VCaP (cell line): ENCODE measurements around the gene PALD1.

Experiments used
- H3K27ac ChIP-seq: fragments of 450-650 bp; 2 replicates; pipeline ENCODE4 v1.5.1; 2017
- TF ChIP-seq, protein P1 (sequence below): fragments of 450-650 bp; conservative IDR thresholded peaks from 2 replicates; pipeline ENCODE4 v1.5.1; 2017; ENCODE audit warnings: mild to moderate bottlenecking, moderate library complexity

PALD1 gene

DNA sequence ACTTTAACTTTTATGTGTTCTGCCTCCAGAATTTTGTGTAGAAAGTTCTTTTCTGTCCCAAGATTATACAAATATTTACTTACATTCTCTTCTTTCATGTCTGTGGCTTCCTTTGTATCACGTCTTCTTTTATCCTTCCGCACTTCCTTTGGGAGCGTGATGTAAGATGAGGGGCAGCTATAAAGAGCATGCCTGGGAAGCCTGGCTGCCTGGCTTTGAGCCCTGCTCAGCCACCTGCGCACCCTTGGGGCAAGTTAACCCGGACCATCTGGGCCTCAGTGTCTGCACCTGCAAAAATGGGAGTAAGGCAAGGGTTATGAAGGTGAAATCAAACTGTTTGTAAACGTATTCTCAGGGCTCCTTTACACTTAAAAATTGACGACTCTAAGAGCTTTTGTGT is 25.2 kb downstream of the PALD1 start:
- TF ChIP-seq, protein P1, sequence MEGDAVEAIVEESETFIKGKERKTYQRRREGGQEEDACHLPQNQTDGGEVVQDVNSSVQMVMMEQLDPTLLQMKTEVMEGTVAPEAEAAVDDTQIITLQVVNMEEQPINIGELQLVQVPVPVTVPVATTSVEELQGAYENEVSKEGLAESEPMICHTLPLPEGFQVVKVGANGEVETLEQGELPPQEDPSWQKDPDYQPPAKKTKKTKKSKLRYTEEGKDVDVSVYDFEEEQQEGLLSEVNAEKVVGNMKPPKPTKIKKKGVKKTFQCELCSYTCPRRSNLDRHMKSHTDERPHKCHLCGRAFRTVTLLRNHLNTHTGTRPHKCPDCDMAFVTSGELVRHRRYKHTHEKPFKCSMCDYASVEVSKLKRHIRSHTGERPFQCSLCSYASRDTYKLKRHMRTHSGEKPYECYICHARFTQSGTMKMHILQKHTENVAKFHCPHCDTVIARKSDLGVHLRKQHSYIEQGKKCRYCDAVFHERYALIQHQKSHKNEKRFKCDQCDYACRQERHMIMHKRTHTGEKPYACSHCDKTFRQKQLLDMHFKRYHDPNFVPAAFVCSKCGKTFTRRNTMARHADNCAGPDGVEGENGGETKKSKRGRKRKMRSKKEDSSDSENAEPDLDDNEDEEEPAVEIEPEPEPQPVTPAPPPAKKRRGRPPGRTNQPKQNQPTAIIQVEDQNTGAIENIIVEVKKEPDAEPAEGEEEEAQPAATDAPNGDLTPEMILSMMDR: no peak
- no peak overlapping the region for H3K27ac ChIP-seq

DNA sequence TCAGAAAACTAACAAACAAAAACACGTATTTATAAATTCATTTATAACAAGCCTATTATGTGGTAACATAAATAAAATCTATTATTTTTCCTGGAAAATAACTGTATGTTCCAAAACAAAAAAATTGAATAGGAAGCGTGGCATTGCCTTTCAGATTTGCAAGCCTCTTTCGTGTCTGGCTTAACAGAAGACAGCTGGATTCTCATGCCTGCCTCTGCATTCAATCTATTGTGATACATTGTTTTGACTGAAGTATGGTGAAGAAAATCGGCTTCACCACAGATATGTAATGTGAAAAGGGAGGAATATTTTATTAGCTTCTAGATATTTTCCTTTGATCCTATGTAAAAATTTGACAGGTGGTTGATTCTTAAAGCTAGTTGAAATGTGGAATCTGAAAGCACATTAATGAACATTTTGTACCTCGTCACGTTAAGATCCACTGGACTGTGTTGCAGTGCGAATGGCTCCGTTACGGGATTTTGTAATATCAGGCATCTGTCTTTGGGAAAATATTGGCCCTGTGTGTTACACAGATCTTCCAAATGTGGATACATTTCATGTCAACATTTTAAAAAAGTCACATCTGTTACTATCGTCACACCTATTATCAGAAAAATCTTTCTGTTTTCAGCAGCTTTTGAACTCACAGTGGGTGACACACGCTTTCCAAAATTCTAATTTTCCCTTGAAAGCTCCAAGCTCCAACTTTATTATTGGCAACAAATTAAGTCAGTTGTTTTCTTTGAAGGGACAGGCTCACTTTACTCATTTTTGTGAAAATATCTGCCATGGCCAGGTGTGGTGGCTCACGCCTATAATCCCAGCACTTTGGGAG is 26.2 kb downstream of the PALD1 start:
- no peak overlapping the region for H3K27ac ChIP-seq
- TF ChIP-seq, protein P1: no peak

DNA sequence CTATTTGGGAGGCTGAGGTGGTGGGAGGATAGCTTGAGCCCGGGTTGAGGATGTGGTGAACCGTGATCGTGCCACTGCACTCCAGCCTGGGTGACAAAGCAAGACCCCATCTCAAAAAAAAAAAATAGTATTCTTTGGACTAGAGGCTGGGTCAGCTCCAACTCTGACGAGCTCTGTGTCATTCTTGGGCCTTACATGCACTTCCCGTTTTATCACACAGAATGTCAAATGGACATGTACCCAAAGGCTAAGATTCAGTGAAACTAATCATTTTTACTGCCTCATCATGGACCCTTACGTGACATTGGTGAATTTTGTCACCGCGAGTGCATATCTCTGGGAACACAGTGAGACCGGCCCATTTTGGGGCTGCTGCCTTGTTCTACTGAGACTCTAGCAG is 27.3 kb downstream of the PALD1 start:
- TF ChIP-seq, protein P1: no peak
- no peak overlapping the region for H3K27ac ChIP-seq

DNA sequence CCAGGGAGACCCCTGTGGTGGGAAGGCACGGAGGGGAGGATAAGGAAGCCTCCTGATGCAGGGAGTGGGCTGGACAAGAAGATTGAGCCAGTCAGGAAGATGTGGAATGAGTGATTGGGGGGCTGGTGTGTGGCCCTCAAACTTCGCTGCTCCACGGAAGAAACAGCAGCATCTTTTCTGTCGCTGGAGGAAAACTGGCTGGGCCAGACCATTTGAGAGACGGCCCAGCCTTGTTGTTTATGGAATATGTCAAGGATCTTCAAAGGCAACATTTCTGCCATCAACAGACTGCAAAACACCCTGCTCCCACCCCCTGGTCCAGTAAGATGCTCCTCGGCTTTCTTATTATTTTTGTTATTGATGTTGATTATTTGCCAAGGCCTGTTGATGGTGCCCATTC is 29.4 kb downstream of the PALD1 start:
- H3K27ac ChIP-seq: no peak overlapping the region
- TF ChIP-seq, protein P1: no peak

DNA sequence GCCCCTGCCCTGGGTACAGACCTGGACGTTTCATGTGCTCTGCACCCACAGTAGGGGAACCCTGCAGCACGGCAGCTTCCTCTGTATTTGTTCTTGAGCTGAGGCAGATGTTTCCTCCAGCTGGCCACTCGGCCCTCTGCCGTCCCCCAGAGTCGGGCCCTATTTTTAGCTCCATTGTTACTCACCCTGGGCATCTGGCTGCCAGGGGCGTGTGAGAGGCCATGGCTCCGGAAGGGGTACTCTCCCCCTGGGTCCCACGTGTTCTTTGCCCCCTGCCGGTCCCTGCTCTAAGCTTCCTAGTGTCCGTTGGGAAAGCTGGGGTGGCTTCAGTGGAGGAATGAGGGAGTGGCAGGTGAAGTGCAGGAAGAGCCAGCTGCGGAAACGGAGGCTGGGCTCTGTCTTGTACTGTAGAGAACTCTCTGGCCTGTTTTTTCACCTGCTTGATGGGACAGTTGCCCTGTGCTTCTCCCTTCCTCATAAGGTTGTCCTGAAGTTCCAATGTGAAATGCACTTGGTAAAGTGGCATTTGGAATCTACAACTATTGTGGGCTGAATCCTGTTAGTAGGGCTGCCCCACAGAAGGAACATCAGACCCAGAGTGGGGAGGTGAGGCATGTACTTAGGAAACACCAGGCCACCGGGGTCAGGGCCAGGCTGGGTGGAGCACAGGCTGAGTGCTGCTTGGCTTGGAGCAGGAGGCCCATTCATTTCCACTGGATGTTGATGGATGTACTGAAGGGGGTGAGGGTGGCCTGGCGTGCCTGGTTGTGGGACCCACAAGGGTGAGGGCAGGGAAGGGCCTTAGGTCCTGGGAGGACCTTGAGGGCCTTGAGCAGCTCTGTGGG is 30.6 kb downstream of the PALD1 start:
- H3K27ac ChIP-seq: no peak overlapping the region
- TF ChIP-seq, protein P1: no peak

DNA sequence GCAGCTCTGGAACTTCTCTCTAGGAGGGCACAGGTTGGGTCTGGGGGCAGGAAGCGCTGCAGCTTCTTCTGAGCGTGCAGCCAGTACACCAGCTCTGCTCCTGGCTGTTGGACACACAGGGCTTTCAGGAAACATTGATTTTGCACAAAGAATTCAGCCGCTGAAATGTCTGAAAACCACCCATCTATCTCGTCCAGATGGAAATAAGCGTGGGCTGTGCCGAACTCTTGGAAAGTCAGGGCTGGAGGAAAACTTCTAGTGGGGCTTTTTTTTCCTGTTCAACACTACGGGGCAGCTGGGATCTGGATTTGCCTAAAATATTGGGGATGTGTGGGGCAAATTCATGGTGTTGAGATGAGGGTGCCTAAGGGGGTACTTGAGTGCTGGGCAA is 31.2 kb downstream of the PALD1 start:
- TF ChIP-seq, protein P1: no peak
- H3K27ac ChIP-seq: no peak overlapping the region

DNA sequence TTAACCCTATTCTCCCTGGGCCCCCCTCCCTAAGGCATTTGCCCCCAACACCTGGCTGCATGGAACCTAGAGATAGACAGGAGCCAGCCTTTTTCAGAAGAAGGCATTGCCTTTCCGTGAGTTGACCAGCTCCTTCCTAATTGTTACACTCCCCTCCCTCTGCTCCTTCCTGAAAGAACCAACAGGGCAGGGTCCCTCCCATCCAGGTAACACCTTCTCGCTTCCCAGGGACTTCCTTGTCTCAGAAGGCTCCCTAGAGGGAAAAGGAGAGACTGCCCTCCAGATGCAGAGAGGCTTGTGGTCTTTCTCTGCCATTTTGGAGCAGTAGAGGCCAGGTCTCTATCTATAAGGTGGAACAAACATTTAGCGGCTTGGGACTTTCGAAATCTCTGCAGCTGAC is 31.9 kb downstream of the PALD1 start:
- TF ChIP-seq, protein P1: no peak
- H3K27ac ChIP-seq: no peak overlapping the region
